Duodenal mucosa (tissue), 2 donors: ENCODE results near the gene TSGA10.
"Not testable (repeated sequence)": the region's sequence is repeated elsewhere in the genome, so short reads cannot be mapped to it uniquely, and the experiment has no call there.

Experiments
- H3K27ac ChIP-seq: one replicate; pipeline ENCODE4 v1.7.0; 2013; ENCODE audit warnings: low read depth, low read length
- H3K27me3 ChIP-seq, 2 donors: one replicate each; pipeline ENCODE4 v1.7.0; 2013; ENCODE audit warnings: low read length in 2 of 2, control low read depth in 1 of 2; ENCODE audit not compliant: insufficient read depth in 2 of 2, control insufficient read depth in 1 of 2
- H3K36me3 ChIP-seq, 2 donors: one replicate each; pipeline ENCODE4 v1.7.0; 2013; ENCODE audit warnings: low read length in 2 of 2, control low read depth in 1 of 2; ENCODE audit not compliant: insufficient read depth in 2 of 2, control insufficient read depth in 1 of 2
- H3K4me1 ChIP-seq, 2 donors: one replicate each; pipeline ENCODE4 v1.7.0; 2013; ENCODE audit warnings: low read length in 2 of 2, control low read depth in 1 of 2; ENCODE audit not compliant: insufficient read depth in 2 of 2, control insufficient read depth in 1 of 2
- H3K4me3 ChIP-seq, 2 donors: one replicate each; pipeline ENCODE4 v1.7.0; 2013; ENCODE audit warnings: low read length in 2 of 2, low read depth in 1 of 2
- H3K9ac ChIP-seq, 2 donors: one replicate each; pipeline ENCODE4 v1.7.0; 2013; ENCODE audit warnings: low read length in 2 of 2, low read depth in 1 of 2
- H3K9me3 ChIP-seq, 2 donors: one replicate each; pipeline ENCODE4 v1.7.0; 2013; ENCODE audit warnings: low read length in 2 of 2, control low read depth in 1 of 2; ENCODE audit not compliant: control insufficient read depth in 1 of 2

TSGA10 gene

GRCh38 chr2:99031481-99031880 lies 123.3 kb downstream of the TSGA10 start:
- no peaks in the 10 kb centered on the region for H3K4me1 ChIP-seq
- H3K4me3 ChIP-seq: no peak overlapping the region
- H3K9me3 ChIP-seq: no peaks in the 10 kb centered on the region
- H3K36me3 ChIP-seq: no peaks in the 10 kb centered on the region
- H3K27ac ChIP-seq: no peak overlapping the region
- no peaks in the 10 kb centered on the region for H3K27me3 ChIP-seq
- H3K9ac ChIP-seq: no peak overlapping the region

GRCh38 chr2:99028558-99028957 lies 126.2 kb downstream of the TSGA10 start:
- no peak overlapping the region for H3K9ac ChIP-seq
- no peaks in the 10 kb centered on the region for H3K27me3 ChIP-seq
- no peak overlapping the region for H3K27ac ChIP-seq
- H3K4me1 ChIP-seq: no peaks in the 10 kb centered on the region
- H3K36me3 ChIP-seq: no peaks in the 10 kb centered on the region
- no peak overlapping the region for H3K4me3 ChIP-seq
- no peaks in the 10 kb centered on the region for H3K9me3 ChIP-seq

GRCh38 chr2:99027856-99028255 lies 126.9 kb downstream of the TSGA10 start:
- no peak overlapping the region for H3K4me3 ChIP-seq
- H3K36me3 ChIP-seq: no peaks in the 10 kb centered on the region
- no peaks in the 10 kb centered on the region for H3K27me3 ChIP-seq
- no peaks in the 10 kb centered on the region for H3K4me1 ChIP-seq
- no peaks in the 10 kb centered on the region for H3K9me3 ChIP-seq
- no peak overlapping the region for H3K27ac ChIP-seq
- H3K9ac ChIP-seq: no peak overlapping the region

- H3K36me3 ChIP-seq: no peaks in the 10 kb centered on the region
- H3K4me1 ChIP-seq: no peaks in the 10 kb centered on the region
- H3K9ac ChIP-seq: no peak overlapping the region
- H3K9me3 ChIP-seq: peaks cover 3 to 7% of the 10 kb centered on the region in 2 donors
- H3K4me3 ChIP-seq: no peak overlapping the region
- no peaks in the 10 kb centered on the region for H3K27me3 ChIP-seq
- no peak overlapping the region for H3K27ac ChIP-seq
Measured at GRCh38 chr2:99000708-99001107, 154.0 kb downstream of the TSGA10 start.

GRCh38 chr2:98988695-98989094 lies 166.0 kb downstream of the TSGA10 start:
- H3K9ac ChIP-seq, H3K36me3 ChIP-seq, H3K9me3 ChIP-seq, H3K4me3 ChIP-seq, H3K27me3 ChIP-seq, H3K4me1 ChIP-seq, H3K27ac ChIP-seq: not testable (repeated sequence)

DNA sequence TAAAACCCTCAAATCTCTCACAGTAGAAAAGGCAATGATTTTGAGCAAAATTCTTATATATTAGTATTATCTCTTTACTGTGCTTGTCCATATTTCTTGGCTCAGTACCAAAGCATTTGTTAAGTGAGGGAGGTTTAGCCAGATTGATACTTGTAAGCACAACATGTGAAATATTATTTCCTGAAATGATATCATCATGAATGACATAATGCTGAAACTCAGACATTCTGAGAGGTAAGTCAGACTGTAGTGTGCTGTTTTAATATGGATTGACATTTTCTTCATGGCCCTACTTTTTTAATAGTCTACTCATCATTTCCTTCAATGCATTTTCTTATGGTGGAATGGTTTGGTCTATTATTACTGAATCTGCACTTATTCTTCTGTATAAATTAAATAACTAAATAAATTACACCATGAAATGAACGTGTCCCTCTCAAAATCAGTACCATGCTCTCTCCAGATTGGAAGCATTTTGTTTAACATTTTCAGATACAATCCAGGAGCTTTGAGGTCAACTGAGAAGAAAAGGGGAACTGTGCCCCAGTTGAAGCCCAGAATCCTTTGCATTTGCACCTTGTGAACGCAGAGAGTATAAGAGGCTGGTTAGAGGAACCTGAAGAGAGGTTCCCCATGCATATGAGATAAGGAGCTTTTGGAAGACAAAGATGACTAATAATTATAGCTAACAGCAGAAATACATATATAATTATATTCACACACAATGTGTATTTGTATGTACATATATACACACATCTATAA lies 168.7 kb downstream of the TSGA10 start:
- H3K4me3 ChIP-seq: no peak overlapping the region
- H3K36me3 ChIP-seq: no peaks in the 10 kb centered on the region
- no peaks in the 10 kb centered on the region for H3K27me3 ChIP-seq
- H3K4me1 ChIP-seq: no peaks in the 10 kb centered on the region
- no peak overlapping the region for H3K9ac ChIP-seq
- H3K9me3 ChIP-seq: no peaks in the 10 kb centered on the region
- H3K27ac ChIP-seq: no peak overlapping the region

- Histone ChIP-seq H3K36me3 (no peaks in the 10 kb centered on the region), H3K4me1 (no peaks in the 10 kb centered on the region), H3K27ac (no peak overlapping the region), H3K27me3 (no peaks in the 10 kb centered on the region), H3K9ac (no peak overlapping the region), H3K9me3 (peaks cover under 1 to 3% of the 10 kb centered on the region in 2 donors), H3K4me3 (no peak overlapping the region)
Measured at GRCh38 chr2:98975611-98976010, 179.1 kb downstream of the TSGA10 start.

DNA sequence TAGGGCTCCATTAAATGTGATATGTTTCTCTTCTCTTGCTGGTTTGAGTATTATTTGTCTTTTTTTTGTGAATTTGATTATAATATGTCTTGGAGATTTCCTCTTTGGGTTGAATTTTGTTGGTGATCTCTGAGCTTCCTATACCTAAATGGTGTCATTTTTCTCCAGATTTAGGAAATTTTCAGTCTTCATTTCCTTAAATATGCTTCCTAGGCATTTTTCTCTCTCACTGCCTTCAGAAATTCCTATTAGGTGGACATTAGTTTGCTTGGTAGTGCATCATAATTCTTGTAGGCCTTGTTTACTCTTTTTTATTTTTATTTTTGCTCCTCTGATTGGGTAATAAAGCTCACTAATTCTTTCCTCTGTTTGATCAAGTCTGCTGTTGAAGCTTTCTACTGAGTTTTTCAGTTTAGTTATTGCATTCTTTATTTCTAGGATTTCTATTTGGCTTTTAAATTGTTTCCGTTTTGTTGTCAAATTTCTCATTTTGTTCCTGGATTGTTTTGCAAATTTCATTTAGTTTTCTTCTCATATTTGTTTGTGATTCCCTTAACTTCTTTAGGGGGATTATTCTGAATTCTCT lies 182.1 kb downstream of the TSGA10 start:
- no peaks in the 10 kb centered on the region for H3K36me3 ChIP-seq
- H3K9me3 ChIP-seq: peaks cover 5 to 6% of the 10 kb centered on the region in 2 donors
- H3K9ac ChIP-seq: no peak overlapping the region
- H3K27ac ChIP-seq: no peak overlapping the region
- no peaks in the 10 kb centered on the region for H3K4me1 ChIP-seq
- no peaks in the 10 kb centered on the region for H3K27me3 ChIP-seq
- H3K4me3 ChIP-seq: no peak overlapping the region

GRCh38 chr2:98959810-98960507 lies 194.8 kb downstream of the TSGA10 start:
- H3K36me3 ChIP-seq: no peaks in the 10 kb centered on the region
- no peaks in the 10 kb centered on the region for H3K9me3 ChIP-seq
- no peak overlapping the region for H3K27ac ChIP-seq
- no peaks in the 10 kb centered on the region for H3K27me3 ChIP-seq
- no peak overlapping the region for H3K9ac ChIP-seq
- no peaks in the 10 kb centered on the region for H3K4me1 ChIP-seq
- no peak overlapping the region for H3K4me3 ChIP-seq

- Histone ChIP-seq H3K4me3 (no peak overlapping the region), H3K36me3 (no peaks in the 10 kb centered on the region), H3K9me3 (no peaks in the 10 kb centered on the region), H3K27me3 (peaks cover 0 to 9% of the 10 kb centered on the region in 2 donors), H3K9ac (no peak overlapping the region), H3K4me1 (no peaks in the 10 kb centered on the region), H3K27ac (no peak overlapping the region)
Measured at GRCh38 chr2:98952966-98953365, 201.8 kb downstream of the TSGA10 start.
